Measurements from ENCODE around the gene IZUMO3. TPM values are rescaled to one million over a fixed set of nuclear protein-coding genes. Genes with fewer than 3 reads are reported as not detected.

Gene IZUMO3
- total and polyA plus RNA-seq, 2 of the 4 experiments (the other 2 are of a cell fraction) = not detected

GRCh38 chr9:24582146-24583126, 36.7 kb upstream of the IZUMO3 start:
- DNase-seq = no peak
- Histone ChIP-seq H3K9me3 (ENCODE audit: control insufficient read depth, insufficient read depth, low read length) (peaks cover 2% of the 10 kb centered on the region; the same call in 1 of the 2 replicates), H3K9me1 (ENCODE audit: insufficient read depth, low read length) (no peaks in the 10 kb centered on the region), H3K79me1 (ENCODE audit: low read depth in 1 of 2, low read length in 2 of 2) (no peaks in the 10 kb centered on the region), H3K4me3 (ENCODE audit: insufficient read depth, low read depth, low read length) (no peak overlapping the region), H3K9ac (ENCODE audit: low read depth, low read length) (no peak overlapping the region), H2AK5ac (ENCODE audit: low read depth, low read length) (no peak overlapping the region), H4K5ac (ENCODE audit: low read depth, low read length) (no peak overlapping the region), H2BK15ac (ENCODE audit: low read depth, low read length) (no peak overlapping the region), H3K14ac (replicated peaks; ENCODE audit: low read depth, low read length) (no peak overlapping the region), H2BK20ac (ENCODE audit: low read depth, low read length) (no peak overlapping the region), H4K20me1 (ENCODE audit: insufficient read depth, low read length) (no peaks in the 10 kb centered on the region), H3K56ac (ENCODE audit: extremely low read depth, insufficient read depth, low read length) (no peak overlapping the region), H2AFZ (replicated peaks; ENCODE audit: low read length, poor library complexity) (no peak overlapping the region), H3K4me1 (ENCODE audit: control insufficient read depth, insufficient read depth, low read length) (no peaks in the 10 kb centered on the region), H4K8ac (ENCODE audit: low read depth in 2 of 2, low read length in 2 of 2) (no peak overlapping the region), H3K27ac (ENCODE audit: insufficient read depth, low read length) (no peak overlapping the region), H2AK9ac (replicated peaks; ENCODE audit: low read depth, low read length, poor library complexity) (no peak overlapping the region), H2BK120ac (ENCODE audit: low read depth, low read length) (no peak overlapping the region), H2BK5ac (ENCODE audit: low read depth, low read length, poor library complexity, severe bottlenecking) (no peak overlapping the region), H3K18ac (ENCODE audit: low read depth, low read length) (no peak overlapping the region), H3K36me3 (ENCODE audit: control insufficient read depth, insufficient read depth, low read length) (no peaks in the 10 kb centered on the region), H3K27me3 (ENCODE audit: control insufficient read depth, insufficient read depth, low read length) (no peaks in the 10 kb centered on the region), H3K23ac (ENCODE audit: low read depth, low read length) (no peak overlapping the region), H3K4ac (ENCODE audit: low read depth, low read length) (no peak overlapping the region), H4K91ac (ENCODE audit: insufficient read depth, low read depth, low read length) (no peak overlapping the region), H3K4me2 (ENCODE audit: low read depth, low read length) (no peak overlapping the region)
- BruUV-seq (replicated peaks) = no TSS peak
- TF ChIP-seq SMC3 (IDR thresholded peaks at IDR 0.05; ENCODE audit: low read depth, low read length) = no peak
- no peak for TF ChIP-seq MAFK (IDR thresholded peaks at IDR 0.05; ENCODE audit: low read depth, low read length)
- TF ChIP-seq BHLHE40 (IDR thresholded peaks at IDR 0.05; ENCODE audit: low read depth, low read length) = no peak
- no peak for TF ChIP-seq FOS (IDR thresholded peaks at IDR 0.05; ENCODE audit: low read depth, low read length)
- TF ChIP-seq NFE2L2 (IDR thresholded peaks at IDR 0.05; ENCODE audit: low read depth, low read length) = no peak
- no peak for TF ChIP-seq ELK1 (IDR thresholded peaks at IDR 0.05; ENCODE audit: borderline replicate concordance, low read depth, low read length)
- no peak for TF ChIP-seq CTCF (conservative IDR thresholded peaks at IDR 0.05; ENCODE audit: low read depth, low read length)
- CTCF ChIA-PET = no interaction called here
- no peak for ATAC-seq (ENCODE audit: low read depth)
- intact Hi-C loops (cut with micrococcal nuclease) = no loop called here
- dilution Hi-C loops (cut with HindIII; ENCODE audit: low sequenced_read_pairs, unreplicated experiment) = no loop called here
- no CpG with 5 or more reads among the region's 6 CpGs for WGBS, 2 experiments (ENCODE audit: extremely low coverage in 2 of 2, insufficient read length in 1 of 2)
- in situ Hi-C loops (cut with MboI; ENCODE audit: low sequenced_read_pairs) = no loop called here
- POLR2A ChIA-PET (ENCODE audit: unreplicated experiment) = no interaction called here

Data from IMR-90 (cell line).